ENCODE measurements around the gene SMARCAD1. TPM values are rescaled to one million over a fixed set of nuclear protein-coding genes. Genes with fewer than 3 reads are reported as not detected.

SMARCAD1 gene
- total and polyA plus RNA-seq, 9 donors, result 10.2 to 30.5 (median 20.3) TPM

DNA sequence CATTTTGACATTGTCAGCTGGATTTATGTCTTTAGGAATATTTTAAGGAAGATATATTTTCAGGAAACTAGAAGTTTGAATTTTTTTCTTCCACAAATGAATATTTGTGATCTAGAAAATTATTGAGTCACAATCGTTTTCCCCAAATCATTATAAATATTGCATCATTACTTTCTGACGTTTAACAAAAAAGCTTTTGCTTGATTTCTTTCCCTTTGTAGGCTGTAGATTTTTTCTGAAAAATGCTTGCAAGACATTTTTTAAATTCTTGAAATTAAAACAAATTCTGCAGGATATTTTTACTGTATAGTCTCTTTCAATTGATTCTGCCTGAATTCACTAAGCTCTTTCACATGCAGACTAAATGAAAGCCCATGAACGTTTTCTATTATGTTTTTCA is 4.9 kb upstream of the SMARCAD1 start:
- Histone ChIP-seq H3K4me1 (ENCODE audit: insufficient read depth) (no peaks in the 10 kb centered on the region), H3K4me3 (no peak overlapping the region), H3K9me3 (no peaks in the 10 kb centered on the region), H3K36me3 (no peaks in the 10 kb centered on the region), H3K27ac (no peak overlapping the region), H3K27me3 (no peaks in the 10 kb centered on the region)
- TF ChIP-seq, protein P1, sequence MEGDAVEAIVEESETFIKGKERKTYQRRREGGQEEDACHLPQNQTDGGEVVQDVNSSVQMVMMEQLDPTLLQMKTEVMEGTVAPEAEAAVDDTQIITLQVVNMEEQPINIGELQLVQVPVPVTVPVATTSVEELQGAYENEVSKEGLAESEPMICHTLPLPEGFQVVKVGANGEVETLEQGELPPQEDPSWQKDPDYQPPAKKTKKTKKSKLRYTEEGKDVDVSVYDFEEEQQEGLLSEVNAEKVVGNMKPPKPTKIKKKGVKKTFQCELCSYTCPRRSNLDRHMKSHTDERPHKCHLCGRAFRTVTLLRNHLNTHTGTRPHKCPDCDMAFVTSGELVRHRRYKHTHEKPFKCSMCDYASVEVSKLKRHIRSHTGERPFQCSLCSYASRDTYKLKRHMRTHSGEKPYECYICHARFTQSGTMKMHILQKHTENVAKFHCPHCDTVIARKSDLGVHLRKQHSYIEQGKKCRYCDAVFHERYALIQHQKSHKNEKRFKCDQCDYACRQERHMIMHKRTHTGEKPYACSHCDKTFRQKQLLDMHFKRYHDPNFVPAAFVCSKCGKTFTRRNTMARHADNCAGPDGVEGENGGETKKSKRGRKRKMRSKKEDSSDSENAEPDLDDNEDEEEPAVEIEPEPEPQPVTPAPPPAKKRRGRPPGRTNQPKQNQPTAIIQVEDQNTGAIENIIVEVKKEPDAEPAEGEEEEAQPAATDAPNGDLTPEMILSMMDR (IDR thresholded peaks at IDR 0.05), result no peak
- TF ChIP-seq POLR2A (IDR thresholded peaks at IDR 0.05), result no peak
- TF ChIP-seq EP300 (IDR thresholded peaks at IDR 0.05), result no peak
- 77 to 81% (median 81%) methylated on average over 3 of the region's 3 CpGs for WGBS, 3 donors
- intact Hi-C loops (cut with DNase I), result no loop called here
- DNase-seq, result no peak

GRCh38 chr4:94208266-94208665 is 601 bp downstream of the SMARCAD1 start:
- peak overlapping the region; percentile 71 to 86 for H3K27ac ChIP-seq
- H3K9me3 ChIP-seq, result no peaks in the 10 kb centered on the region
- intact Hi-C loops (cut with DNase I), result no loop called here
- H3K4me3 ChIP-seq, result peak overlapping the region; percentile 78
- H3K4me1 ChIP-seq (ENCODE audit: insufficient read depth), result peaks cover 4% of the 10 kb centered on the region
- no peaks in the 10 kb centered on the region for H3K36me3 ChIP-seq
- no peak for DNase-seq
- TF ChIP-seq POLR2A (IDR thresholded peaks at IDR 0.05), result no peak
- no peak for TF ChIP-seq EP300 (IDR thresholded peaks at IDR 0.05)
- TF ChIP-seq, protein P1 (IDR thresholded peaks at IDR 0.05), result no peak
- no peaks in the 10 kb centered on the region for H3K27me3 ChIP-seq
- 6 to 12% (median 7%) methylated on average over 5 of the region's 5 CpGs for WGBS, 3 donors

DNA sequence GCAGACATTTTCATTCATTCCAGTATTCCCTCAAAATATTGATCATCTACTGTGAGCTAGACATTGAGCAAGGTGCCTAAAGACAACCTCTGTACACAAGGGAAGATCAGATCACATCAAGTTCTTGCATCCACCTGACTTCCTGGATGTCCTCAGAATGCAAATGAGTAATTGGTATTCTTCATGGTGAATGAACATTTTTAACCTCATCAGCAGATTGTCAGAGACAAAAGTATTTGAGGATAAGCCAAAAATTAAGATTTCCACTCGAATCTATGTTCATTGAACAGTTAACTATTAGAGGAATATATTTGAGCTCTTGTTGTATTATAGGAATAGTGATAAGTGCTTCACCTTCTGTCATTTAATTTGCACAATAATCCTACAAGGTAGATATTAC is 1.3 kb downstream of the SMARCAD1 start:
- no peak for DNase-seq
- 71 to 86% (median 74%) methylated on average over 1 of the region's 1 CpG for WGBS, 3 donors
- H3K9me3 ChIP-seq, result no peaks in the 10 kb centered on the region
- intact Hi-C loops (cut with DNase I), result no loop called here
- TF ChIP-seq, protein P1 (IDR thresholded peaks at IDR 0.05), result no peak
- TF ChIP-seq EP300 (IDR thresholded peaks at IDR 0.05) (no peak), POLR2A (IDR thresholded peaks at IDR 0.05) (no peak)
- H3K4me1 ChIP-seq (ENCODE audit: insufficient read depth), result peaks cover 4% of the 10 kb centered on the region
- no peak overlapping the region for H3K27ac ChIP-seq
- H3K4me3 ChIP-seq, result no peak overlapping the region
- no peaks in the 10 kb centered on the region for H3K27me3 ChIP-seq
- H3K36me3 ChIP-seq, result no peaks in the 10 kb centered on the region

DNA sequence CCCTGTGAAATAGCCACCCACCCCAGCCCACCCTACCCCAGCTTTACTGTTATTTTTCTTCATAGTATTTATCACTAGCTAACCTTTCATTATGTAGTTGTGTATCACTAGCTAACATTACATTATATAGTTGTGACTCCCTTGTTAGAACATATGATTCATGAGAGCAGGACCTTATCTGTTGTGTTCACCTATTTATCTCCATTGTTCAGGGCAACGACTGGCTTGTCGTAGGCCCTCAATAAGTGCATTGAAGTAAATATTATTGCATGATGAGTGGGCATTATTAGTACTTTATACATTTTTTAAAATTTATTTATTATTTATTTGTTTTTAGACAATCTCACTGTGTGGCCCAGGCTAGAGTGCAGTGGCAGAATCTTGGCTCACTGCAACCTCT is 4.2 kb downstream of the SMARCAD1 start:
- H3K4me3 ChIP-seq, result no peak overlapping the region
- WGBS, 3 donors, result 68 to 93% (median 88%) methylated on average over 2 of the region's 2 CpGs
- peaks cover 4% of the 10 kb centered on the region for H3K4me1 ChIP-seq (ENCODE audit: insufficient read depth)
- no peak overlapping the region for H3K27ac ChIP-seq
- DNase-seq, result no peak
- H3K9me3 ChIP-seq, result no peaks in the 10 kb centered on the region
- no peak for TF ChIP-seq EP300 (IDR thresholded peaks at IDR 0.05)
- TF ChIP-seq POLR2A (IDR thresholded peaks at IDR 0.05), result no peak
- TF ChIP-seq, protein P1 (IDR thresholded peaks at IDR 0.05), result no peak
- no peaks in the 10 kb centered on the region for H3K36me3 ChIP-seq
- intact Hi-C loops (cut with DNase I), result no loop called here
- no peaks in the 10 kb centered on the region for H3K27me3 ChIP-seq

All from ovary (tissue), 9 donors.